NB4 (cell line): Measurements from ENCODE around the gene MUC5B.
"Not testable (repeated sequence)": the region's sequence is repeated elsewhere in the genome, so short reads cannot be mapped to it uniquely, and the experiment has no call there.

Source experiments
- CTCF ChIP-seq: IDR thresholded peaks from one replicate; pipeline ENCODE4 v1.5.1; 2012; ENCODE audit warnings: low read depth, low read length
- MYC ChIP-seq: IDR thresholded peaks from 2 replicates; pipeline ENCODE4 v1.6.1; 2011; ENCODE audit warnings: low read depth, low read length
- POLR2A ChIP-seq: IDR thresholded peaks from 2 replicates; pipeline ENCODE4 v1.6.1; 2011; ENCODE audit warnings: mild to moderate bottlenecking; ENCODE audit not compliant: insufficient read length; ENCODE audit errors: extremely low read depth

- TF ChIP-seq POLR2A, MYC, CTCF: not testable (repeated sequence)
Observed at GRCh38 chr11:1248951-1249350, 26.1 kb downstream of the MUC5B start.
